Naive thymus-derived CD8-positive, alpha-beta T cell (primary cell): ENCODE results near the gene SMCO1. TPM values are rescaled to one million over a fixed set of nuclear protein-coding genes. Genes with fewer than 3 reads are reported as not detected.

Experiments
- ATAC-seq, 2 donors: fragments of 150-1000 bp; cut with Tn5 transposase in 1 of 2; sonication (Bioruptor Pico), chemical (Tn5 transposase) in 1 of 2; 1 replicate in 1 of 2; 2 replicates in 1 of 2; pipeline ENCODE4 v1.10.0; 2021; ENCODE audit warnings: mild to moderate bottlenecking in 2 of 2, moderate library complexity in 2 of 2
- POLR2A ChIA-PET: fragments of 350-600 bp; sonication (Branson Sonifier 250); formaldehyde crosslinking; loops from one replicate; lab custom pipeline; 2021; ENCODE audit warnings: antibody characterized with exemption; lab: Charles Lee
- DNase-seq, 10 donors: peaks; one replicate each; pipeline versions ENCODE4 v3.0.0 to v3.0.0-alpha.2; 2020 to 2022
- H3K27ac Mint-ChIP-seq, 10 donors: one replicate each; pipeline ENCODE4 v1.8.0; 2020 to 2022; ENCODE audit warnings: mild to moderate bottlenecking in 10 of 10, mixed read lengths in 10 of 10, moderate library complexity in 4 of 10, inconsistent platforms in 1 of 10
- H3K27me3 Mint-ChIP-seq, 5 donors: one replicate each; pipeline ENCODE4 v1.8.0; 2021 to 2022; ENCODE audit warnings: mixed read lengths in 5 of 5
- H3K36me3 Mint-ChIP-seq, 3 donors: one replicate each; pipeline ENCODE4 v1.8.0; 2020 to 2022; ENCODE audit warnings: mixed read lengths in 3 of 3, mild to moderate bottlenecking in 2 of 3, inconsistent platforms in 1 of 3
- H3K4me1 Mint-ChIP-seq, 4 donors: one replicate each; pipeline ENCODE4 v1.8.0; 2021 to 2022; ENCODE audit warnings: mixed read lengths in 4 of 4
- H3K4me3 Mint-ChIP-seq, 10 donors: one replicate each; pipeline ENCODE4 v1.8.0; 2020 to 2022; ENCODE audit warnings: mild to moderate bottlenecking in 10 of 10, mixed read lengths in 10 of 10, moderate library complexity in 6 of 10, inconsistent platforms in 1 of 10
- H3K9me3 Mint-ChIP-seq, 9 donors: one replicate each; pipeline ENCODE4 v1.8.0; 2020 to 2022; ENCODE audit warnings: mixed read lengths in 9 of 9, mild to moderate bottlenecking in 3 of 9, inconsistent platforms in 1 of 9, moderate library complexity in 1 of 9
- polyA plus RNA-seq, 3 donors: library from polyadenylated mRNA; unstranded; fragments of 300-500 nt; fragmentation: Illumina TruSeq; gene quantifications; one replicate each; pipeline ENCODE4 v1.2.3, GENCODE V29; 2021
- total RNA-seq, 8 experiments: library from RNA in 2 of 8; stranded (reverse) in 2 of 8; gene quantifications; one replicate each; pipeline ENCODE4 v1.2.3 and lab custom pipeline; 2021 to 2026

The SMCO1 gene
- total and polyA plus RNA-seq, 5 experiments from 2014 or later = not detected

- Mint-ChIP-seq H3K4me3 (peak overlapping the region; percentile 95 to 100 (median 98)), H3K9me3 (peaks cover 0 to 11% (median 3%) of the 10 kb centered on the region in 9 donors), H3K4me1 (peaks cover 17 to 48% (median 47%) of the 10 kb centered on the region in 4 donors), H3K36me3 (peaks cover 0 to 23% (median 2%) of the 10 kb centered on the region in 3 donors), H3K27me3 (no peaks in the 10 kb centered on the region), H3K27ac (peak overlapping the region; percentile 91 to 99 (median 96))
- POLR2A ChIA-PET = interaction anchor here (1.1 to 3.7 kb wide), 4 partner anchors 16 to 70 kb away, joined by 3 to 15 read pairs (median 7); partner anchors contain the start of genes FBXO45, UBXN7 and WDR53
- DNase-seq = peak; percentile 8 to 70 (median 56)
- ATAC-seq = peak; percentile 52 to 65
Observed at GRCh38 chr3:196502775-196503195, 12.4 kb downstream of the SMCO1 start.

DNA sequence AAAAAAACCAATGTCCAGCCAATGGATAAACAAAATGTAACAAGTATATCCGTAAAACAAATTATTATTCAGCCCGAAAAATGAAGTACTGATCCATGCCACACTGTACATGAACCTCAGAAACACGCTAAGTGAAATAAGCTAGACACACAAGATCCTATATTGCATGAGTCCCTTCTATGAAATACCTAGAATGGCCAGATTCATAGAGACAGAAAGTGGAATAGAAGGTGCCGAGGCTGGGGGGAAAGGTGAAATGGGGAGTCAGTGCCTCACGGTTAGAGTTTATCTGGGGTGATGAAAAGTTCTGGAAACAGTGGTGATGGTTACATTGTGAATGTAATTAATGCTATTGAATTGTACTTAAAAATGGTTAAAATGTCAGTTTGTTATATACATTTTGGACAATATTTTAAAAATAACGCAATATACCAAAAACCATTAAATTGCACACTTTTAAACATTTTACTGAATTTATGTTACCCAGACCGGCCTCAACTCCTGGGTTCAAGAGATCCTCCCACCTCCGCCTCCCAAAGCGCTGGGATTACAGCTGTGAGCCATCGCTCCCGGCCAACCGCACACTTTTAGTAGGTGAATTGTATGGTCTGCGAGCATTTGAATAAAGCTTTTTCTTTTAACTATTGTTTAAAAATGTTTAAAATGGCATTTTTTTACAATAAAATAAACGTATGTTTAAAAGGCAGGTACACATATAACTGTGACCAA lies 13.7 kb downstream of the SMCO1 start:
- Mint-ChIP-seq H3K27me3 (no peaks in the 10 kb centered on the region), H3K27ac (peak overlapping the region in 8 of 10 donors; percentile 2 to 98 (median 28)), H3K36me3 (peaks cover 0 to 32% (median 2%) of the 10 kb centered on the region in 3 donors), H3K4me3 (peak overlapping the region; percentile 95 to 100 (median 98)), H3K9me3 (peaks cover 0 to 7% (median 0%) of the 10 kb centered on the region in 9 donors), H3K4me1 (peaks cover 17 to 52% (median 51%) of the 10 kb centered on the region in 4 donors)
- ATAC-seq (no peak), DNase-seq (no peak)
- POLR2A ChIA-PET = interaction anchor here (0.6 to 3.7 kb wide), 5 partner anchors 11 to 1102 kb away, joined by 3 to 15 read pairs (median 4); partner anchors contain the start of genes FBXO45 and WDR53

GRCh38 chr3:196499807-196500524 lies 15.2 kb downstream of the SMCO1 start:
- Mint-ChIP-seq H3K4me3 (peak overlapping the region; percentile 95 to 100 (median 98)), H3K27ac (peak overlapping the region in 7 of 10 donors; percentile 13 to 77 (median 60)), H3K4me1 (peaks cover 20 to 67% (median 61%) of the 10 kb centered on the region in 4 donors)

GRCh38 chr3:196499061-196499460 lies 16.1 kb downstream of the SMCO1 start:
- ATAC-seq = no peak
- peak overlapping the region in 2 of 10 donors; percentile 11 to 63 for H3K27ac Mint-ChIP-seq
- peaks cover 20 to 69% (median 60%) of the 10 kb centered on the region in 4 donors for H3K4me1 Mint-ChIP-seq
- H3K36me3 Mint-ChIP-seq = peaks cover 0 to 49% (median 4%) of the 10 kb centered on the region in 3 donors
- peak overlapping the region in 9 of 10 donors; percentile 47 to 100 (median 99) for H3K4me3 Mint-ChIP-seq
- no peak for DNase-seq
- POLR2A ChIA-PET = no interaction called here
- H3K9me3 Mint-ChIP-seq = no peaks in the 10 kb centered on the region
- H3K27me3 Mint-ChIP-seq = no peaks in the 10 kb centered on the region

More at GRCh38 chr3:196499807-196500524, 15.2 kb downstream of the SMCO1 start:
- Mint-ChIP-seq H3K27me3 (no peaks in the 10 kb centered on the region), H3K36me3 (peaks cover 0 to 44% (median 3%) of the 10 kb centered on the region in 3 donors), H3K9me3 (no peaks in the 10 kb centered on the region)
- DNase-seq (no peak), ATAC-seq (no peak)
- POLR2A ChIA-PET = no interaction called here

DNA sequence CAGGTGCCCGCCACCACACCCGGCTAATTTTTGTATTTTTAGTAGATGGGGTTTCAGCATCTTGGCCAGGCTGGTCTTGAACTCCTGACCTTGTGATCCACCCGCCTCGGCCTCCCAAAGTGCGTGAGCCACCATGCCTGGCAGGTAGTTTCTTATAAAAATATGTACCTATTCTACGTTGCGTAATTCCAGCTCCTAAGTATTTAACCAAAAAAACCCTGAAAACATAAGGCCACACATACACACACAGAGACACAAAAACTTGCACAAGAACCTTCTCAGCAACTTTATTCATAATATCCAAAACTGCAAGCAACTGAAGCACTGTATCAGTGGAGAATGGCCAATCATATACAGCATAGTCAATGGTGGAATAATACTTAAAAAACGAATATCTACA lies 16.8 kb downstream of the SMCO1 start:
- H3K27me3 Mint-ChIP-seq = no peaks in the 10 kb centered on the region
- H3K4me1 Mint-ChIP-seq = peaks cover 20 to 71% (median 60%) of the 10 kb centered on the region in 4 donors
- H3K36me3 Mint-ChIP-seq = peaks cover 0 to 49% (median 4%) of the 10 kb centered on the region in 3 donors
- H3K27ac Mint-ChIP-seq = peak overlapping the region in 3 of 10 donors; percentile 29 to 64 (median 35)
- POLR2A ChIA-PET = interaction anchor here (0.6 kb wide), 1 partner anchor 13 kb away, joined by 4 read pairs; no protein-coding TSS in a partner anchor
- DNase-seq (no peak), ATAC-seq (no peak)
- peak overlapping the region in 6 of 10 donors; percentile 5 to 100 (median 32) for H3K4me3 Mint-ChIP-seq
- no peaks in the 10 kb centered on the region for H3K9me3 Mint-ChIP-seq

GRCh38 chr3:196496183-196496582 lies 19.0 kb downstream of the SMCO1 start:
- Mint-ChIP-seq H3K9me3 (no peaks in the 10 kb centered on the region), H3K4me1 (peaks cover 20 to 69% (median 63%) of the 10 kb centered on the region in 4 donors), H3K4me3 (no peak overlapping the region), H3K27me3 (no peaks in the 10 kb centered on the region), H3K27ac (no peak overlapping the region), H3K36me3 (peaks cover 0 to 59% (median 4%) of the 10 kb centered on the region in 3 donors)
- POLR2A ChIA-PET = no interaction called here
- ATAC-seq (no peak), DNase-seq (no peak)

- H3K27me3 Mint-ChIP-seq = no peaks in the 10 kb centered on the region
- no peak overlapping the region for H3K27ac Mint-ChIP-seq
- no peak overlapping the region for H3K4me3 Mint-ChIP-seq
- DNase-seq (no peak), ATAC-seq (no peak)
- H3K36me3 Mint-ChIP-seq = peaks cover 0 to 57% (median 1%) of the 10 kb centered on the region in 3 donors
- POLR2A ChIA-PET = no interaction called here
- H3K9me3 Mint-ChIP-seq = no peaks in the 10 kb centered on the region
- H3K4me1 Mint-ChIP-seq = peaks cover 8 to 52% (median 47%) of the 10 kb centered on the region in 4 donors
Observed at GRCh38 chr3:196493292-196493691, 21.9 kb downstream of the SMCO1 start.

- no peak overlapping the region for H3K4me3 Mint-ChIP-seq
- no peak overlapping the region for H3K27ac Mint-ChIP-seq
- DNase-seq (no peak), ATAC-seq (no peak)
- peaks cover 0 to 58% (median 6%) of the 10 kb centered on the region in 3 donors for H3K36me3 Mint-ChIP-seq
- no peaks in the 10 kb centered on the region for H3K9me3 Mint-ChIP-seq
- POLR2A ChIA-PET = no interaction called here
- peaks cover 12 to 50% (median 40%) of the 10 kb centered on the region in 4 donors for H3K4me1 Mint-ChIP-seq
- no peaks in the 10 kb centered on the region for H3K27me3 Mint-ChIP-seq
Observed at GRCh38 chr3:196492080-196492479, 23.1 kb downstream of the SMCO1 start.

DNA sequence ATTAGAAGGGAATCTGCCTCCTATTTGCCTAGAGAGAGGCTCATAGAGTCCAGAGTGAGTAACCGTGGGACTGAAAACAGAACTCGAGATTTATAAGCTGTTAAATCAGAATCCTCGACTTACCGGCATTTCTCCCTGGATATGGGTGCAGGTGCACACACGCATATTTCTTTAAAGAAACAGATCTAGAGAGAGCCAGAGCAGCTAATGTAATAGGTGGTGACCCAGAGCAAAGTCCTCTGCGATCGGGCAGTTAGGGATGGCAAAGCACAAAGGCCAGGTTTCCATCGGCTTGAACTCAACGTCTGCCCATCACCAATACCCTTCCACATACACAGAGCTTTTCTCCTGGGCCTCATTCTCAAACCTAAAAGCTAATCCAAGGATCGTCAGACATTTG lies 25.4 kb downstream of the SMCO1 start:
- ATAC-seq (no peak), DNase-seq (no peak)
- Mint-ChIP-seq H3K36me3 (peaks cover 0 to 57% (median 10%) of the 10 kb centered on the region in 3 donors), H3K4me1 (peaks cover 8 to 30% (median 27%) of the 10 kb centered on the region in 4 donors), H3K27ac (peak overlapping the region in 4 of 10 donors; percentile 6 to 75 (median 38)), H3K4me3 (no peak overlapping the region), H3K9me3 (no peaks in the 10 kb centered on the region), H3K27me3 (no peaks in the 10 kb centered on the region)
- POLR2A ChIA-PET = interaction anchor here (0.8 kb wide), 1 partner anchor 16 kb away, joined by 3 read pairs; no protein-coding TSS in a partner anchor

DNA sequence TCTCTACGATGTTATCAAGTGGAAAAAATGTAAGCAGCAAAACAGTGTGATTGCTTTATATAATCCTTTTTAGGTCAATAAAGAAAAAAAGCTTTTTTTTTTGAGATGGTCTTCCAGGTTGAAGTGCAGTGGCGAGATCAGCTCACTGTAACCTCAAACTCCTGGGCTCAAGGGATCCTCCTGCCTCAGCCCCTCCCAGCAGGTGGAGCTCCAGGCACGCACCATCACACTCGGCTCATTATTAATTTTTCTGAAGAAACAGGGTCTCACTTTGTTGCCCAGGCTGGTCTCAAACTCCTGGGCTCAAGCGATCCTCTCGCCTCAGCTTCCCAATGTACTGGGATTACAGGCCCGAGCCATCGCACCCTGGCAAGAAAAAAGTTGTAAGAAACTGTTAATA lies 28.9 kb downstream of the SMCO1 start:
- ATAC-seq (peak in 1 of 2 donors; percentile 58), DNase-seq (peak in 1 of 10 donors; percentile 26)
- H3K27ac Mint-ChIP-seq = peak overlapping the region in 1 of 10 donors; percentile 74
- no peaks in the 10 kb centered on the region for H3K9me3 Mint-ChIP-seq
- peaks cover 4 to 74% (median 20%) of the 10 kb centered on the region in 3 donors for H3K36me3 Mint-ChIP-seq
- no peaks in the 10 kb centered on the region for H3K27me3 Mint-ChIP-seq
- no peak overlapping the region for H3K4me3 Mint-ChIP-seq
- POLR2A ChIA-PET = interaction anchor here (0.5 to 0.7 kb wide), 2 partner anchors 16 to 116 kb away, joined by 3 read pairs; no protein-coding TSS in a partner anchor
- H3K4me1 Mint-ChIP-seq = peaks cover 4 to 11% (median 11%) of the 10 kb centered on the region in 4 donors

- no peaks in the 10 kb centered on the region for H3K9me3 Mint-ChIP-seq
- H3K27me3 Mint-ChIP-seq = no peaks in the 10 kb centered on the region
- no peak for DNase-seq
- ATAC-seq = no peak
- H3K36me3 Mint-ChIP-seq = peaks cover 0 to 93% (median 22%) of the 10 kb centered on the region in 3 donors
- no peaks in the 10 kb centered on the region for H3K4me1 Mint-ChIP-seq
- no peak overlapping the region for H3K4me3 Mint-ChIP-seq
- POLR2A ChIA-PET = no interaction called here
- no peak overlapping the region for H3K27ac Mint-ChIP-seq
Observed at GRCh38 chr3:196477678-196478077, 37.5 kb downstream of the SMCO1 start.

DNA sequence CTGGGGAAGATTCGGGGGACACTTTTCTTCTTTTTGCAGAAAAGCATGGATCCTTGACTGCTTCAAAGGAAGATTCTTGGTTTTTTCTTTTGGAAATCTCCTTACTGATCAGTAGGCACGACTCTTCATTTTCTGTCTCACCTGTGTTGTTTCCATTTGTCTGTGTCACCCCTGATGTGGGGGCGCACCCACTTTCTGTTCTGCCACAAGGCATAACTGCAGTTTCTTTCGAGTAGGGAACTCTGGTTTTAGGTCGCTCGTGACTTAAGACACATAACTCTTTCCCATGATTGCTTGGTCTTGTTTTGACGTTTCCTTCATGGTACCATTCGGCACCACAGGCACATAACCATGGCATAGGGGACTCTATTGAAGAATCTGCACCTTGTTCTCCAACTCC lies 42.9 kb downstream of the SMCO1 start:
- Mint-ChIP-seq H3K4me3 (no peak overlapping the region), H3K27me3 (no peaks in the 10 kb centered on the region)

More for the DNA sequence above, 42.9 kb downstream of the SMCO1 start:
- ATAC-seq (no peak), DNase-seq (no peak)
- peaks cover 0 to 8% (median 7%) of the 10 kb centered on the region in 4 donors for H3K4me1 Mint-ChIP-seq
- no peaks in the 10 kb centered on the region for H3K9me3 Mint-ChIP-seq
- H3K27ac Mint-ChIP-seq = no peak overlapping the region
- POLR2A ChIA-PET = no interaction called here
- H3K36me3 Mint-ChIP-seq = peaks cover 7 to 93% (median 20%) of the 10 kb centered on the region in 3 donors
